HG02759 (cell line): ENCODE results near the gene IL11RA.
A peak's percentile ranks its signal among the peaks of the same experiment; 100 is the strongest.

Experiments
- ATAC-seq: cut with Tn5 transposase; IDR thresholded peaks from one replicate; pipeline ENCODE4 v1.9.1; 2021; ENCODE audit warnings: mild to moderate bottlenecking, moderate library complexity; ENCODE audit not compliant: unreplicated experiment

Gene IL11RA

GRCh38 chr9:34651876-34652601 lies at the start of gene IL11RA:
Gene IL11RA (plus strand): TSS chr9:34652185. CDS start chr9:34655218, 3,033 bp downstream.
- ATAC-seq: peak; percentile 37

GRCh38 chr9:34603610-34604231 lies 48.3 kb upstream of the IL11RA start:
- ATAC-seq: peak; percentile 81

DNA sequence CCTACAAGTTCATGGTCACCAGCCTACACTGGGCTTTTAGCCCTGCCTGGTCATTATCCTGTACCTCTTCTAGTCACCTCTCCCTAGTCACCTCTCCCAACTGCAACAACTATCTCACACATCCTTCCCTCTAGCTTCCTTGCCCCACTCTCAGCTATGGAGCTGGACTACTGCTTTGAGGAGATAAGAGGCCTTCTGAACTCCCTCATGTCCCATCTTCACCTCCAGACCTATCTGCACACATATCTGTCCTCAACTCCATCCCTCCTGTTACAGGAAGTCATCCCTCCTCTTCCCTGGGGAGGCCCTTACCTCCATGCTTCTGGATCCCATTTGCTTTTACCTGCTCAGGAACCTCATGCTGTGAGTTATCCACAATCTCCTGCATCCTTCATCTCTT lies 45.8 kb upstream of the IL11RA start:
- no peak for ATAC-seq

GRCh38 chr9:34606905-34607304 lies 45.1 kb upstream of the IL11RA start:
- no peak for ATAC-seq

DNA sequence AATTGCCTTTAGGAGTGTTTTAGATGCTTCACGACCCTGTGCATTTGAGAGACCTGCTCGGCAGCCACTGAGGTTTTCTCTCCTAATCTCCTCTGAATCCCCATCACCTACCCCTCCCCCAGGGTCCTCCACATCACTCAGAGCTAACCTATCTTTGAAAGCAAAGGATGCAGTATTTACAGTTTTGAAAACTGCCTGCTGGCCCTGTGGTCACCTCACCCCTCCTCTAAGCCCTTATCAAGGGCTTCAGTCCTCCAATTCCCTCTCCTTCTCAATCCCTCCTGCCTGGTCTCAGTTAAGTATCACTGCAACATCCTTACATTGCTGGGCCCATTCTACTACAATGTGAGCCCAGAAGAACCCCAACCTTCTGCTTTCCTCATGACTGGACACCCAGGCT lies 44.7 kb upstream of the IL11RA start:
- no peak for ATAC-seq

- no peak for ATAC-seq
Measured at GRCh38 chr9:34610434-34611206, 41.4 kb upstream of the IL11RA start.

DNA sequence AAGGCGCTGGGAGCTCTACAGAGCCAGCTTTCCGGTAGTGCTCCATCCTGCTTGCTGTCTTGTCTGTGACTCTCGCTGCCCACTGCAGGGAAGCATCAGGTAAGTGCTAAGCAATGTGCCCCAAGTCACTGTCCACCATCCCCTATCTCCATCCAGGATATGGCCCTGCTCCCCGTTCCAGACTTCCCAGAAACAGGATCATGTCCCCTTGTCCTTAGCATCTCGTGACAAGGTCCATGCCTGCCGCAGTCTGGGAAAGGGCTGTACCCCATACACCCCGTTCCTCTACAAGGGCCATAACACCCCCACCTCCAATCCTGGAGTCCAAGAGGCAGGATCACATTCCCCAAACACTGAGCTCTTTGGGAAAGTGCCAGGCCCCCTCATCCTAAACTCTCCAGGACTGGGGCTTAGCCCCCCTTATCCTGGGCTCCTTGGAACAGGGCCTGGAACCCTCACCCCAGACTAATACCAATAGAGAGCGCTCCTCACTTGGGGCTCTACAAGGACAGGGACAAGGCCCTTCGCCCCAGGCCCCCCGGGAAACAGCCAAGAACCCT lies 40.7 kb upstream of the IL11RA start:
- ATAC-seq: no peak

- peak; percentile 96 for ATAC-seq
Measured at GRCh38 chr9:34611811-34612787, 39.9 kb upstream of the IL11RA start, which contains the start of gene RPP25L. Gene RPP25L (minus strand): TSS chr9:34612097. CDS start chr9:34611296, 801 bp downstream.

- ATAC-seq: peak; percentile 37
Measured at GRCh38 chr9:34612788-34613390, 39.1 kb upstream of the IL11RA start.

DNA sequence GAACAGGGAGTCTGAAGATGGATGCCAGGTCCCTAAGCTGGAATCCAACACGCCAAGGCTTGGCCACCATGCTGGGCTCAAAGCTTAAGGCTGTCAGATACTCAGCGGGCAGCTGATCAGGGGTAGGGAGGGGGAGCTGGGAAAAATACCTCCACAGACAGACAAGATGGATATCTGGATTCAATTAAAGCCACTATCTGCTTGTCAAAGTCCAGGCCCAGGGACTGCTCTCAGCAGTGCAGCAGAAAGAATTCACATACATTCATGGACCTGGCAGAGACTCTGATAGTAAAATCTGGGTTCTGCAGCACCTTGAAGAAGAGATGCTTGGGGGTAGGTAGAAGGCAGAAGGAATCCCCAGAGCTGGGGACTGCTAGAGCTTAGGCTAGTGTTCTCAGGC lies 36.9 kb upstream of the IL11RA start:
- no peak for ATAC-seq

- peak; percentile 98 for ATAC-seq
Measured at GRCh38 chr9:34620061-34620994, 31.7 kb upstream of the IL11RA start, which contains the start of gene DCTN3. Gene DCTN3 (minus strand): TSS chr9:34620495. CDS start chr9:34620464, 31 bp downstream.

GRCh38 chr9:34623374-34624235 lies 28.4 kb upstream of the IL11RA start:
- no peak for ATAC-seq

DNA sequence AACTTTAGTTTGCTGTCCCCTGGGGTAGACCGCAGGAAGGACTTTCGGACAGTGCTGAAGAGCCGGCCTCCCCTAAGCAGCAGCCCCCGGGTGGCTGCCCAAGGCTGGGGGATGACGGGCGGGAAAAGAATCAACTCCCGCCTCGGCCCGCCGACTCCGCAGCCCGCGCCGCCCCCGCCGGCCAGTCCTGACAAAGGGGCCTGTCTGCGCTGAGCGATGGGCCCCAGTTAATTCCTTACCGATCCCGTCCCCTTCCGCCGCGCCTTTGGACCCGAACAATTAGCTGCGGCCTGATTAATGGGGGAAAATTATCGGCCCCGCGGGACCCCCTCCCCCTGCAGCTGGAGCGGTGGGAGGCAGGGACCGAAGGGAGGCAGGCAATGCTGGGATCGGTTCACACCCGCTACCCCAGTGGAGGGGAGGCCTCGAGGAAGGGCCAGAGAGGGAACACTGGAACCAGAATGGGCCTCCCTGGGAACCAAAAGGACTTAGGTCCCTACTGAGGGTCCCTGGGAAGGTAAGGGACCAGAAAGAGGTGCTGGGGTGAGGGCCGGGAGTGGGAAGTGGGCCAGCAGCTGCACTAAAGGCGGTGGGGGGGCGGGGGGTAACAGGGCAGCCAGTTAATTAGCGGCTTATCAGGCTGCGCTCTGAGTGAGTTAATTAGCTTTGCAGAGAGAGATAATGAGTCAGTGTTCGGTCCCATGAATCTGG lies 27.4 kb upstream of the IL11RA start:
- ATAC-seq: no peak

- no peak for ATAC-seq
Measured at GRCh38 chr9:34625186-34625486, 26.8 kb upstream of the IL11RA start.

- no peak for ATAC-seq
Measured at GRCh38 chr9:34627716-34628655, 24.0 kb upstream of the IL11RA start.
